ENCODE results near the gene JAM3. TPM values are rescaled to one million over a fixed set of nuclear protein-coding genes. Genes with fewer than 3 reads are reported as not detected.

JAM3 gene
- total RNA-seq, 1 experiment from 2014 or later: 3.1 TPM

- TF ChIP-seq CTCF (conservative IDR thresholded peaks at IDR 0.05; ENCODE audit: low read depth, low read length): no peak
- TF ChIP-seq EZH2phosphoT487 (IDR thresholded peaks at IDR 0.05; ENCODE audit: borderline replicate concordance, low read length): no peak
- TF ChIP-seq EZH2 (IDR thresholded peaks at IDR 0.05; ENCODE audit: low read length, unreplicated experiment): no peak
- H2AFZ ChIP-seq (ENCODE audit: low read length): no peak overlapping the region
- H3K9me3 ChIP-seq (ENCODE audit: low read length): no peaks in the 10 kb centered on the region
- ChIA-PET POLR2A (ENCODE audit: unreplicated experiment) (no interaction called here), CTCF (no interaction called here)
- H3K4me1 ChIP-seq (ENCODE audit: insufficient read depth, low read length): no peaks in the 10 kb centered on the region
- H3K9ac ChIP-seq (ENCODE audit: low read length): no peak overlapping the region
- no peak overlapping the region for H3K27ac ChIP-seq (ENCODE audit: low read length)
- H3K79me2 ChIP-seq (ENCODE audit: low read length): no peaks in the 10 kb centered on the region
- BruUV-seq (replicated peaks): no TSS peak
- H3K9me2 ChIP-seq (replicated peaks; ENCODE audit: low read length): no peaks in the 10 kb centered on the region
- no peaks in the 10 kb centered on the region for H4K20me1 ChIP-seq (ENCODE audit: low read length)
- ATAC-seq (no peak), DNase-seq (no peak)
- H3K4me3 ChIP-seq (ENCODE audit: low read length): no peak overlapping the region
- H3K27me3 ChIP-seq (ENCODE audit: low read length): peaks cover 60% of the 10 kb centered on the region
- H3K36me3 ChIP-seq (ENCODE audit: low read depth, low read length): no peaks in the 10 kb centered on the region
- intact Hi-C loops (cut with micrococcal nuclease): no loop called here
- H3K4me2 ChIP-seq (ENCODE audit: low read length): no peak overlapping the region
- no peaks in the 10 kb centered on the region for H3F3A ChIP-seq (ENCODE audit: low read length, unreplicated experiment)
Observed at GRCh38 chr11:134060316-134060715, 8.6 kb upstream of the JAM3 start.

GRCh38 chr11:134062265-134063123 is 6.4 kb upstream of the JAM3 start:
- BruUV-seq (replicated peaks): no TSS peak
- Histone ChIP-seq H3K4me1 (ENCODE audit: insufficient read depth, low read length) (no peaks in the 10 kb centered on the region), H3K9me2 (replicated peaks; ENCODE audit: low read length) (no peaks in the 10 kb centered on the region), H3F3A (ENCODE audit: low read length, unreplicated experiment) (no peaks in the 10 kb centered on the region), H3K9me3 (ENCODE audit: low read length) (no peaks in the 10 kb centered on the region), H3K27me3 (ENCODE audit: low read length) (peaks cover 74% of the 10 kb centered on the region), H3K27ac (ENCODE audit: low read length) (no peak overlapping the region), H3K79me2 (ENCODE audit: low read length) (no peaks in the 10 kb centered on the region), H4K20me1 (ENCODE audit: low read length) (no peaks in the 10 kb centered on the region), H2AFZ (ENCODE audit: low read length) (no peak overlapping the region), H3K4me2 (ENCODE audit: low read length) (no peak overlapping the region), H3K36me3 (ENCODE audit: low read depth, low read length) (no peaks in the 10 kb centered on the region), H3K4me3 (ENCODE audit: low read length) (no peak overlapping the region), H3K9ac (ENCODE audit: low read length) (no peak overlapping the region)
- intact Hi-C loops (cut with micrococcal nuclease): no loop called here
- CTCF ChIA-PET: interaction anchor here (0.7 kb wide), 1 partner anchor 148 kb away, joined by 3 read pairs; no protein-coding TSS in a partner anchor
- TF ChIP-seq CTCF (conservative IDR thresholded peaks at IDR 0.05; ENCODE audit: low read depth, low read length): no peak
- TF ChIP-seq EZH2 (IDR thresholded peaks at IDR 0.05; ENCODE audit: low read length, unreplicated experiment): no peak
- TF ChIP-seq EZH2phosphoT487 (IDR thresholded peaks at IDR 0.05; ENCODE audit: borderline replicate concordance, low read length): no peak
- DNase-seq (no peak), ATAC-seq (no peak)
- POLR2A ChIA-PET (ENCODE audit: unreplicated experiment): no interaction called here

GRCh38 chr11:134063124-134063495 is 5.8 kb upstream of the JAM3 start:
- ATAC-seq (no peak), DNase-seq (no peak)
- ChIA-PET CTCF (no interaction called here), POLR2A (ENCODE audit: unreplicated experiment) (no interaction called here)
- H3F3A ChIP-seq (ENCODE audit: low read length, unreplicated experiment): no peaks in the 10 kb centered on the region
- intact Hi-C loops (cut with micrococcal nuclease): no loop called here
- no peaks in the 10 kb centered on the region for H3K79me2 ChIP-seq (ENCODE audit: low read length)
- H3K36me3 ChIP-seq (ENCODE audit: low read depth, low read length): no peaks in the 10 kb centered on the region
- no peaks in the 10 kb centered on the region for H4K20me1 ChIP-seq (ENCODE audit: low read length)
- H3K9me3 ChIP-seq (ENCODE audit: low read length): no peaks in the 10 kb centered on the region
- H3K27me3 ChIP-seq (ENCODE audit: low read length): peaks cover 79% of the 10 kb centered on the region
- H3K9ac ChIP-seq (ENCODE audit: low read length): no peak overlapping the region
- TF ChIP-seq EZH2phosphoT487 (IDR thresholded peaks at IDR 0.05; ENCODE audit: borderline replicate concordance, low read length) (no peak), CTCF (conservative IDR thresholded peaks at IDR 0.05; ENCODE audit: low read depth, low read length) (no peak), EZH2 (IDR thresholded peaks at IDR 0.05; ENCODE audit: low read length, unreplicated experiment) (no peak)
- H3K9me2 ChIP-seq (replicated peaks; ENCODE audit: low read length): no peaks in the 10 kb centered on the region
- no peak overlapping the region for H2AFZ ChIP-seq (ENCODE audit: low read length)
- no TSS peak for BruUV-seq (replicated peaks)
- no peak overlapping the region for H3K27ac ChIP-seq (ENCODE audit: low read length)
- no peak overlapping the region for H3K4me2 ChIP-seq (ENCODE audit: low read length)
- no peaks in the 10 kb centered on the region for H3K4me1 ChIP-seq (ENCODE audit: insufficient read depth, low read length)
- no peak overlapping the region for H3K4me3 ChIP-seq (ENCODE audit: low read length)
